ENCODE data around the gene WFDC13. TPM values are rescaled to one million over a fixed set of nuclear protein-coding genes. Genes with fewer than 3 reads are reported as not detected.

WFDC13 gene
- total RNA-seq, 4 donors from 2014 or later = not detected

DNA sequence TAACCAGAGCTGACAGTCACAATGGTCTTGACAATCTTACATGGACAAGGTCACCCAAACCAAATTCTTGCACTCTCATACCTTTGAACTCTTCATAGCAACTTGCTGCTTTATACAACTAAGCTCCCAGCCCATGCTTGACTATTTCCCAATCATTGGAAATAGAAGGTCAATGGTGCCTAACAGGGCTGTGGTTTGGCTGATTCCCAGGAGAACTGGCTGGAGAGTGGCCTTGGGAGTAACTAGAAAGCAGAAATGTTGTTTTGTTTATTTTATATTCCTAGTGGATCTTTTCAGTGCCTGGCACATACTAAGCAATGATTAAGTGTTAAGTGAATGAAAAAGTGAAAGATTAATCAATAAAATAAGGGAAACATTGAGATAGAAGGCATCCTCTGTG lies 23.3 kb downstream of the WFDC13 start:
- Histone ChIP-seq H3K4me3 (replicated peaks in 1 of 3) (no peak overlapping the region), H3K36me3 (no peaks in the 10 kb centered on the region), H3K4me1 (no peaks in the 10 kb centered on the region), H3K27ac (no peak overlapping the region), H3K27me3 (no peaks in the 10 kb centered on the region), H3K9me3 (no peaks in the 10 kb centered on the region)
- DNase-seq = no peak
- intact Hi-C loops (cut with DNase I) = no loop called here
- TF ChIP-seq, protein P1, sequence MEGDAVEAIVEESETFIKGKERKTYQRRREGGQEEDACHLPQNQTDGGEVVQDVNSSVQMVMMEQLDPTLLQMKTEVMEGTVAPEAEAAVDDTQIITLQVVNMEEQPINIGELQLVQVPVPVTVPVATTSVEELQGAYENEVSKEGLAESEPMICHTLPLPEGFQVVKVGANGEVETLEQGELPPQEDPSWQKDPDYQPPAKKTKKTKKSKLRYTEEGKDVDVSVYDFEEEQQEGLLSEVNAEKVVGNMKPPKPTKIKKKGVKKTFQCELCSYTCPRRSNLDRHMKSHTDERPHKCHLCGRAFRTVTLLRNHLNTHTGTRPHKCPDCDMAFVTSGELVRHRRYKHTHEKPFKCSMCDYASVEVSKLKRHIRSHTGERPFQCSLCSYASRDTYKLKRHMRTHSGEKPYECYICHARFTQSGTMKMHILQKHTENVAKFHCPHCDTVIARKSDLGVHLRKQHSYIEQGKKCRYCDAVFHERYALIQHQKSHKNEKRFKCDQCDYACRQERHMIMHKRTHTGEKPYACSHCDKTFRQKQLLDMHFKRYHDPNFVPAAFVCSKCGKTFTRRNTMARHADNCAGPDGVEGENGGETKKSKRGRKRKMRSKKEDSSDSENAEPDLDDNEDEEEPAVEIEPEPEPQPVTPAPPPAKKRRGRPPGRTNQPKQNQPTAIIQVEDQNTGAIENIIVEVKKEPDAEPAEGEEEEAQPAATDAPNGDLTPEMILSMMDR (IDR thresholded peaks at IDR 0.05) = no peak
- TF ChIP-seq POLR2A (IDR thresholded peaks at IDR 0.05) = no peak

DNA sequence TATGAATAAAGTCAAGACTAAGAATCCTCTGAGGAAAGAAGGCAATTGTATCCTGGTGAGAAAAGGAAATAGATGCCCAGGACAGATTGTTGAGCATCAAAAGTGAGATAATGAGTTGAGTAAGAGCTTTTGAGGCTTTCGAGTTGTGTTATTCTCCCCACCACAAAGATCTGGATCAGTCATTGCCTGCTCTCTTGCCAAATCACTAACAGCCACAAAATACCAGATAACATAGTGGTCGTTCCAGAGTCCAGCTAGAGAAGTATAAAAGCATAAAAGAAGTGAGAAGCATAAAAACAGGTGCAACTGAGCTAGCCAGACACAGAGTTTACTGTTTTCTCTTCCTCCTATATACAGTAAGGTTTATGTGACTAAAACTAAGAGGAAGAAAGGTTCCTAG lies 25.2 kb downstream of the WFDC13 start:
- H3K4me1 ChIP-seq = no peaks in the 10 kb centered on the region
- H3K27me3 ChIP-seq = no peaks in the 10 kb centered on the region
- no peak for DNase-seq
- no peak overlapping the region for H3K27ac ChIP-seq
- no peaks in the 10 kb centered on the region for H3K9me3 ChIP-seq
- WGBS, 2 donors = 66 to 67% methylated on average over 2 of the region's 2 CpGs
- TF ChIP-seq, protein P1 (IDR thresholded peaks at IDR 0.05) = no peak
- TF ChIP-seq POLR2A (IDR thresholded peaks at IDR 0.05) = no peak
- intact Hi-C loops (cut with DNase I) = no loop called here
- no peak overlapping the region for H3K4me3 ChIP-seq (replicated peaks in 1 of 3)
- H3K36me3 ChIP-seq = no peaks in the 10 kb centered on the region

- DNase-seq = no peak
- intact Hi-C loops (cut with DNase I) = no loop called here
- Histone ChIP-seq H3K9me3 (no peaks in the 10 kb centered on the region), H3K27me3 (no peaks in the 10 kb centered on the region), H3K27ac (no peak overlapping the region), H3K4me3 (replicated peaks in 1 of 3) (no peak overlapping the region), H3K36me3 (no peaks in the 10 kb centered on the region), H3K4me1 (no peaks in the 10 kb centered on the region)
- no peak for TF ChIP-seq POLR2A (IDR thresholded peaks at IDR 0.05)
- TF ChIP-seq, protein P1 (IDR thresholded peaks at IDR 0.05) = no peak
Measured at GRCh38 chr20:45732199-45732598, 30.4 kb downstream of the WFDC13 start.

DNA sequence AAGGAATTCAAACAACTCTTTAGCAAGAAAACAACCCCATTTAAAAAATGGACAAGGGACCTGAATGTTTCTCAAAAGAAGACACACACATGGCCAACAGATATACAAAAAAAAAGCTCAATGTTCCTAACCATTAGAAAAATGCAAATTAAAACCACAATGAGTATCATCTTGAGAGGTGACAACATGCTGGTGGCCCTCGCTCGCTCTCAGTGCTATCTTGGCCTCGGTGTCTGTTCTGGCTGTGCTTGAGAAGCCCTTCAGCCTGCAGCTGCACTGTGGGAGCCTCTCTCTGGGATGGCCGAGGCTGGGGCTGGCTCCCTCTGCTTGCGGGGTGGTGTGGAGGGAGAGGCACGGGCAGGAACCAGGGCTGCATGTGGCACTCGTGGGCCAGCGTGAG lies 33.7 kb downstream of the WFDC13 start:
- 66 to 74% methylated on average over 6 to 7 of the region's 8 CpGs for WGBS, 2 donors
- H3K27me3 ChIP-seq = no peaks in the 10 kb centered on the region
- no peak for TF ChIP-seq POLR2A (IDR thresholded peaks at IDR 0.05)
- TF ChIP-seq, protein P1 (IDR thresholded peaks at IDR 0.05) = no peak
- no peak for DNase-seq
- no peak overlapping the region for H3K27ac ChIP-seq
- H3K4me1 ChIP-seq = no peaks in the 10 kb centered on the region
- no peak overlapping the region for H3K4me3 ChIP-seq (replicated peaks in 1 of 3)
- H3K36me3 ChIP-seq = no peaks in the 10 kb centered on the region
- intact Hi-C loops (cut with DNase I) = no loop called here
- H3K9me3 ChIP-seq = no peaks in the 10 kb centered on the region

DNA sequence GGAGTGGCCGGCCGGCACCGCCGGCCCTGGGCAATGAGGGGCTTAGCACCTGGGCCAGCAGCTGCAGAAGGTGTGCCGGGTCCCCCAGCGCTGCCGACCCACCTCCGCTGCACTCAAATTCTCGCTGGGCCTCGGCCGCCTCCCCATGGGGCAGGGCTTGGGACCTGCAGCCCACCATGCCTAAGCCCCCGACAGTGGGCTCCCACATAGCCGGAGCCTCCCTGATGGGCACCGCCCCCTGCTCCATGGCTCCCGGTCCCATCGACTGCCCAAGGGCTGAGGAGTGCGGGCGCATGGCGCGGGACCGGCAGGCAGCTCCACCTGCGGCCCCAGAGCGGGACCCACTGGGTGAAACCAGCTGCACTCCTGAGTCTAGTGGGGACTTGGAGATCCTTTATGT lies 34.1 kb downstream of the WFDC13 start:
- no peak for TF ChIP-seq POLR2A (IDR thresholded peaks at IDR 0.05)
- TF ChIP-seq, protein P1 (IDR thresholded peaks at IDR 0.05) = no peak
- no peak for DNase-seq
- no peaks in the 10 kb centered on the region for H3K27me3 ChIP-seq
- intact Hi-C loops (cut with DNase I) = no loop called here
- H3K27ac ChIP-seq = no peak overlapping the region
- no peaks in the 10 kb centered on the region for H3K9me3 ChIP-seq
- no peaks in the 10 kb centered on the region for H3K36me3 ChIP-seq
- WGBS, 2 donors = 70 to 80% methylated on average over 2 to 6 of the region's 23 CpGs
- no peak overlapping the region for H3K4me3 ChIP-seq (replicated peaks in 1 of 3)
- no peaks in the 10 kb centered on the region for H3K4me1 ChIP-seq
